Stimulated activated naive CD8-positive, alpha-beta T cell treated with anti-CD3 and anti-CD28 coated beads, Interleukin-15, amount 100 ng/mL, for 72 hours (primary cell): ENCODE measurements around the gene CD34.
"Not testable (repeated sequence)": the region's sequence is repeated elsewhere in the genome, so short reads cannot be mapped to it uniquely, and the experiment has no call there.

Source experiments
- ATAC-seq: fragments of 150-1000 bp; cut with Tn5 transposase; 2 replicates; pipeline ENCODE4 v1.10.0; 2021; ENCODE audit warnings: mild to moderate bottlenecking, moderate library complexity
- DNase-seq, 2 donors: peaks; one replicate each; pipeline ENCODE4 v3.0.0; 2021 to 2022
- H3K27ac Mint-ChIP-seq, 2 donors: one replicate each; pipeline ENCODE4 v1.8.0; 2022; ENCODE audit warnings: mild to moderate bottlenecking in 2 of 2, mixed read lengths in 2 of 2, moderate library complexity in 2 of 2
- H3K27me3 Mint-ChIP-seq: one replicate; pipeline ENCODE4 v1.8.0; 2022; ENCODE audit warnings: mixed read lengths
- H3K4me1 Mint-ChIP-seq: one replicate; pipeline ENCODE4 v1.8.0; 2022; ENCODE audit warnings: mild to moderate bottlenecking, mixed read lengths
- H3K4me3 Mint-ChIP-seq, 2 donors: one replicate each; pipeline ENCODE4 v1.8.0; 2022; ENCODE audit warnings: mild to moderate bottlenecking in 2 of 2, mixed read lengths in 2 of 2, moderate library complexity in 1 of 2
- H3K9me3 Mint-ChIP-seq, 2 donors: one replicate each; pipeline ENCODE4 v1.8.0; 2022; ENCODE audit warnings: mixed read lengths in 2 of 2

CD34 gene

DNA sequence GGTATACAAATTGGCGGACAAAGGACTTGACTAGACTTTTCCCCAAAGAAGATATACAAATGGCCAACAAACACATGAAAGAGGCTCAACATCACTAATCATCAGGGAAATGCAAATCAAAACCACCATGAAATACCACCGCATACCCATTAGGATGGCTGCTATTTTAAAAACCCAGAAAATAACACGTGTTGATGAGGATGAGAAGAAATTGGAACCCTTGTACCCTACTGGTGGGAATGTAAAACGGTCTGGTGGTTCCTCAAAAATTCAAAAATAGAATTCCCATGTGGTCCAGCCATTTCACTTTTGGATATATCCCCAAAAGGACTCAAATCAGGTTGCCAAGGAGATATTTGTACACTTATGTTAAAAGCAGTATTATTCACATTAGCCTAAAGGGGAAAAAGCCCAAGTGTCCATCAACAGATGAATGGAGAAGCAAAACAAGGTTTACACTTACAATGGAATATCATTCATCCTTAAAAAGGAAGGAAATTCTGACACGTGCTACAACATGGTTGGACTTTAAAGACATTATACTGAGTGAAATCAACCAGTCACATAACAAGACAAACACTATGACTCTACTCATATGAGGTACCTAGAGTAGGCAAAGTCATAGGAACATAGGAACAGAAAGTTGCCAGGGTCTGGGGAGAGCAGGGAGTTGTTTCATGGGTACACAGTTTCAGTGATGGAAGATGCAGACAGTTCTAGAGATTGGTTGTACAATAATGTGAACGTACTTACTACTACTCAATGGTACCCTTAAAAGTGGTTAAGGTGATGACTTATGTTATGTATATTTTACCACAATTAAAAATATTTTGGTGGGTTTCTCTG, 17.0 kb downstream of the CD34 start:
- ATAC-seq: no peak
- no peaks in the 10 kb centered on the region for H3K9me3 Mint-ChIP-seq
- no peak overlapping the region for H3K4me3 Mint-ChIP-seq
- no peaks in the 10 kb centered on the region for H3K4me1 Mint-ChIP-seq
- no peak overlapping the region for H3K27ac Mint-ChIP-seq
- H3K27me3 Mint-ChIP-seq: no peaks in the 10 kb centered on the region
- DNase-seq: no peak

DNA sequence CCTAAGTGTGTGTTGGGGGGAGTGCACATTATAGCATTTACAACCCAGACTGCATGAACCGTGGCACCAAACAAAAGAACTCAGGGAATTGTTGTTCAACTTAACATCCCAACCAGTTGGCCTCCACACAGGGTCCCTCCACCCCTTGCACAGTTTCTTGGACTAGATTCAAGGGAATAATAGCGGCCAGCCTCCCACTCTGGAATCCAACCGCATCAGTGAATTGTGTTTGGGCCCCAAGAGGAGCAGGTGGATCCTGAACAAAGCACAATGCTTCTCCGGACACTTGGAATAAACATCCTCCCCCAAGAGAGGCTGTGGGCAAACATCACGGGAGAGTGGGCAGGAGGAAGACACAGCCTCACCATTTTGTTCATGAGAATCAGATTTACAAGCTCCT, 18.2 kb downstream of the CD34 start:
- Mint-ChIP-seq H3K27ac (no peak overlapping the region), H3K9me3 (no peaks in the 10 kb centered on the region), H3K4me3 (no peak overlapping the region), H3K4me1 (no peaks in the 10 kb centered on the region), H3K27me3 (peaks cover 7% of the 10 kb centered on the region)
- ATAC-seq (no peak), DNase-seq (no peak)

DNA sequence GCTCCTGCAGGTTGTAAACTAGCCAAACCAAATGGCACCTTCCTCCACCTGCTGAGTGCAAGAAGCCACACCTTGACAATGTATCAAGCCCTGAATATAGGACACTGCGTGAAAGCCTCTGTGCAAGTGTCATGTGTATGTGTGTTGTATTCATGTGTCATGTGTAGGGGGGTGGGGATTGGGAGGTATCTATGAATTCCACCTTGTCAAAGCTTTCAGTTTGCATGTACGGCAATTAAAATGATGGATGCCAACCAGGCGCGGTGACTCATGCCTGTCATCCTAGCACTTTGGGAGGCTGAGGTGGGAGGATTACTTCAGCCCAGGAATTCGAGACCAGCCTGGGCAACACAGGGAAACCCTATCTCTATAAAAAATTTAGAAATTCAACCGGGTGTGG, 19.8 kb downstream of the CD34 start:
- DNase-seq (no peak), ATAC-seq (no peak)
- H3K27ac Mint-ChIP-seq: no peak overlapping the region
- no peak overlapping the region for H3K4me3 Mint-ChIP-seq
- H3K4me1 Mint-ChIP-seq: peaks cover 8% of the 10 kb centered on the region
- no peaks in the 10 kb centered on the region for H3K9me3 Mint-ChIP-seq
- H3K27me3 Mint-ChIP-seq: peaks cover 19% of the 10 kb centered on the region

DNA sequence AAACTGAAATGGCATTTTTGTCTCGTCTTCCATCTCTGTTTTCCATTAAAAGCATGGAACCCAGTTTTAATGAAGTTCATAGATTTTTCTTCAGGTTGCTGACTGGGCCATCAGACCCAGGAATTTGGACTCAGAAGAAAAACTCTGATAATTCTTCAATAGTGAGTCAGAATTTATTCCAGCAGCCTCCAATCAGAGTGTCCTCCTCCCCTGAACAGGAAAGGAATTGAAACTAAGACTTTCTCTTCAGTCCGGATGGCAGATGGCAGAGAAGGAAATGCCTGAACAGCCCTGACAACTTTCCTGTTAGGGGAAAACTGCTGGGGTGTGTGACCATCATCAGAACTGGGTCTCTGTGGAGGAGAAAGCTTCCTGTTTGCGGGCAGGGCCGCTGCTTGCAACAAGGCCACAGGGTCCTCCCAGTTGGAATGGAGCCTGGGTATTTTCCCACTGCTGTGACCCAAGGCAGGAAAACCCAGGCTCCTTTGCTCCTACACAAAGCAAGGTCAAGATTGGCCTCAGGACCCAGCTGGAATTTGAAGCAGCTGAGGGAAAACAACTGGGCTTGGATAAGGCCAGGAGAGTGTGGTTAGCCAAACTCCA, 20.7 kb downstream of the CD34 start:
- Mint-ChIP-seq H3K27me3 (peaks cover 19% of the 10 kb centered on the region), H3K9me3 (no peaks in the 10 kb centered on the region), H3K4me3 (no peak overlapping the region), H3K4me1 (peaks cover 9% of the 10 kb centered on the region), H3K27ac (no peak overlapping the region)
- ATAC-seq: no peak
- no peak for DNase-seq

DNA sequence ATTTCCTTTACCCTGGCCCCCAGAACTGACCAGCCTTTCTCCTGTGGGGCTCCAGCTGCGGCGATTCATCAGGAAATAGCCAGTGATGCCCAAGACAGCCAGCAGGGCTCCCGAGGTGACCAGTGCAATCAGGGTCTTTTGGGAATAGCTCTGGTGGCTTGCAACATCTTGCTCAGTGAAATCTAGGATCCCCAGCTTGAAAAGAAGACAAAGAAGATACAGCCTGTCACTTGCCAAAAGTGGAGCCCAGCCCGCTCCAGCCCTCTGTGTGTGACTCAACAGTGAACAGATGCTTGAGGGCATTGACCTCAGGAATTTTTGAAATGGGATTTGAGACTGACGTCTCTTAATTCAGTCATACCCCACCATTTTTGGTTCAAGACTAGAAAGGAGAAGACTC, 22.3 kb downstream of the CD34 start:
- ATAC-seq: no peak
- no peak for DNase-seq
- Mint-ChIP-seq H3K4me1 (peaks cover 25% of the 10 kb centered on the region), H3K9me3 (no peaks in the 10 kb centered on the region), H3K27me3 (peaks cover 19% of the 10 kb centered on the region), H3K4me3 (no peak overlapping the region), H3K27ac (no peak overlapping the region)

DNA sequence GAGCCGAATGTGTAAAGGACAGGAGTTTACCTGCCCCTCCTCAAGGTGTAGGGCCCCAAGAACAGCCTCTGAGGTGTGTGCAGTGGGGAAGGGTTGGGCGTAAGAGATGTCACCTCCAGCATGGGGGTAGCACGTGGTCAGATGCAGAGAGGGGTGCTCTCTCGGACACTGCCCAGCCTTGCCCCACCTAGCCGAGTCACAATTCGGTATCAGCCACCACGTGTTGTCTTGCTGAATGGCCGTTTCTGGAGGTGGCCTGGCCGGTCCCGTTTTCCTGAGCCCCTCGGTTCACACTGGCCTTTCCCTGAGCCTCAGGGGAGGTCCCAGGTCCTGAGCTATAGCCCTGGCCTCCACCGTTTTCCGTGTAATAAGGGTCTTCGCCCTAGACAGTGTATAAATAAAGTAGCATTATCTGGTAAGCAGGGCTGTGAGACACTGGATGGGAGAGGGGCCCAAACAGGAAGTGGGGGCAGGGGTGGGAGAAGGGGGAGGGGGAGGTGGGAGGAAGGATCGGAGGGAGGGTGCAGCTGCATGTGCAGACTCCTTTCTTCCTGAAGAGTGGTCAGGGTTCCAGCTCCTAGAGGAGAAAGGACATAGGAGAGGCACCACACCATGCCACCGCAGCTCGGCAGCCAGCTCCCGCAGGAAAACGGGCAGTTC, 23.3 kb downstream of the CD34 start:
- H3K9me3 Mint-ChIP-seq: no peaks in the 10 kb centered on the region
- peaks cover 19% of the 10 kb centered on the region for H3K27me3 Mint-ChIP-seq
- no peak overlapping the region for H3K4me3 Mint-ChIP-seq
- no peak overlapping the region for H3K27ac Mint-ChIP-seq
- no peak for ATAC-seq
- DNase-seq: no peak
- H3K4me1 Mint-ChIP-seq: peaks cover 35% of the 10 kb centered on the region

DNA sequence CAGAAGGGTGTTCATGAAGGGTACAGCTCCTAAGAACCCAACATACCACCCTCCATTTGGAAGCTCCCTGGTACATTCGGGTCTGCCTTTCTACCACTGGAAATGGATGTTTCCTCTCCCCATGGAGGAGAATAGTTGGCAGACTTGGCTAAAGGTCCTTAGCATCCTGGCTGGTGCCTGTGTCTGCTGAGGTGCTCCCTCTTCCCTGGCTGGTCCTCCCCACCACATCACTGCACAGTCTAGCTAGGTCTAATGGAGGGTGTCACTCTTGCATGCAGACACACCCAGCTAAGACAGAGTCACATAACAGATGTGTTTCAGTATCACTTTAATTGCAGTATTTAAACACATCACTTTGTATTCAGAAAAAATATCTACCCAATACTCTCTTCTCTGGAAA, 24.7 kb downstream of the CD34 start:
- no peaks in the 10 kb centered on the region for H3K9me3 Mint-ChIP-seq
- H3K27me3 Mint-ChIP-seq: peaks cover 19% of the 10 kb centered on the region
- H3K27ac Mint-ChIP-seq: no peak overlapping the region
- DNase-seq (no peak), ATAC-seq (no peak)
- H3K4me3 Mint-ChIP-seq: no peak overlapping the region
- H3K4me1 Mint-ChIP-seq: peaks cover 44% of the 10 kb centered on the region

DNA sequence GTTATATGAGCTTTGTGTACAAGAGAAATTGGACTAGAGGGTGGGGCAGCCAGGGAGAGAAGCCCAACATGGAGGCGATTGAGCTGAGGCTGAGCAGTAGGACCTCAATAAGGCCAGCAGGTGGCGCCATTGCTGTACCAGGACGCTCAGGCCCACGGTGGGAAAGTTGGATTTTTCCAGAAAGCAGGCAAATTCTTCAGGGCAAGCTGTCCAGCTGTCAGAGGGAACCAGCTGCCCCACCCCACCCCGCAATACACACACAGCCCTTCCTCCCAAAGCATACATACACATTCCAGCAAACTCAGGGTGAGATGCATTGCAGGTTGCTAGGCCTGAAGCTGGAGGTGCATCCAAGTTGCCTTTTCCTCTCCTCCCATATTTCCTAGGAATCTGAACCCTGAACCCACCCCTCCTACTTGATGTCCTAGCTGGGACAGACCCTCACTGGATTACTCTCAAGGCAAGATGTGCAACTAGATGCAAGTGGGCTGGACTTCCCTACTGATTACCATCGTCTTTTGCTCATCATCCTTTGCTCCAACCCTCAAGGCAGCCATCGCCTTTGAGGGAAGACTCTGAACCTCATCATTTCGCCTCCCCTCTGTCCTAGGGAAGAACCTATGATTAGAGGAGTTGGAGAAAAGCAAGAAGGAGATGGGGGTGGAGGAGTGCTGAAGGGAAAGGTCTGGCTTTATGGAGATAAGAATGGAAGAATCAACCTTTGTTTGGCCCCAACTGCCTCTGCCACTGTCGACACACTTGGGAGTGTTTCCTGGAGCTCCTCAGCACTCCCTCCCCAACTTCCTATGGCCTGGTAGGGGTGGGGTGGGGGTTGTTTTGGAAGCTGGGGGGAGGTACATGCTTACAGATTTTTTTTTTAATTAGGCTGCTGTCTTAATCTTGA, 25.5 kb downstream of the CD34 start:
- Mint-ChIP-seq H3K27me3 (peaks cover 19% of the 10 kb centered on the region), H3K4me1 (peaks cover 44% of the 10 kb centered on the region), H3K9me3 (no peaks in the 10 kb centered on the region), H3K27ac (peak overlapping the region; percentile 57 to 61), H3K4me3 (no peak overlapping the region)
- ATAC-seq (peak; percentile 75), DNase-seq (peak; percentile 68 to 73)

DNA sequence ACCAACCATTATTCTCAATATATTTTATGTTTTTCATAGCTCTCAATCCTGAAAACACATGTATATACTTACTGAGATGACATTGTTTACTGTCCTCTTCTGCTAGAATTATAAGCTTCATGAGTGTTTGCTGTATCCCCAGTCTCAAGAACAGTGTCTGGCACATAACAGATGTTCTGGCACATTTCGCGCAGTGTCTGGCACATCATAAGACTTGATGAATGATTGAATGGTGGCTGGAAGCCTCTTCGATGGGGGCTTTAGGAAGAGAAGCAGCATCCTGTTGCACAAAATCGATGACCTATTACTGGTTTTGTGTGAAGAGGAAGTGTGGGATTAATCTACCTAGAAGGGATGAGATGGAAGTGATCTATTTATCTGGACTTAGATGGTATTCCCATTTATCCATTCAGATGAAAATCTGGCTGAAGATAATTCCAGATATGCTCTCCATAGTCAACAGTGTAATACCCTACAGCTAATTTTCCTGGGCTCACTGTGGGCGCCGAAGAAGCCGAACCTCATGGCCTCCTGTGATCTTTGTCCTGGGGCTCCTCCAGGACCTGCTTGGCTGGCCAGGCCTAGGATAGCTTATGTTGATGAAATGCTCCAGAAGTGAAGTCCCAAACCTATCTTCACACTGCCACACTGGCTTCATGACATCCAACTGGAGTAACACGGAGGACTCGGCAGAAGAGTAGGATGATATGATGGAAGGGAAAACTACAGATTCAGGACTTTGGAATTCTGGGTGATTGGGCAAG, 26.5 kb downstream of the CD34 start:
- H3K4me3 Mint-ChIP-seq: peak overlapping the region; percentile 82 to 90
- H3K27ac Mint-ChIP-seq: peak overlapping the region; percentile 92 to 93
- peaks cover 46% of the 10 kb centered on the region for H3K4me1 Mint-ChIP-seq
- no peaks in the 10 kb centered on the region for H3K9me3 Mint-ChIP-seq
- peaks cover 19% of the 10 kb centered on the region for H3K27me3 Mint-ChIP-seq
- DNase-seq (no peak), ATAC-seq (no peak)

DNA sequence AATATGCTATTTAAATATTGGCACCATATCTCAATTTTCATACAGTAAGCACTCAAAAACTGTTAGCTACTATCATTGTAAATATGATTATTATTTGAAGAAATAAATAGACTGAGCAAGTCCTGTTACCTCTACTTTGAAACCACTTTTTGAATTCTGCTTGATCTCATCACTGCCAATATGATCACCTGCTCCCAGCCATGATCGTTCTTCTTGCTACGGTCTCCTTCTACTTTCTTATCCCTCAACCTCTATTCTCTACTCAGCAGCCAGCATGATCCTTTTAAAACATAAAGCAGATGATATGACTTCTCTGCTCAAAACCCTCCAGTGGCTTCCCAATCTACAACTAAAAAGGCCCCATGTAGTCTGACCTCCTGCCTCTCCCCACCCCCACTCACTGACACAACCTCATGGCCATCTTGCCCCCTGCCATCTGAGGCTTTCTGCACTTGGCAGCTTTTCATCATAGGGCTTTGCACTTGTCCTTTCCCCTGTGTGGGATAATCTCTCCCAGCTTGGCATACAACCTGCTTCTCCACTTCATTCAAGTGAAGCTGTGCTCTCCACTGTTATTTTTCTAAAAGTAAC, 27.2 kb downstream of the CD34 start:
- Mint-ChIP-seq H3K27me3 (peaks cover 17% of the 10 kb centered on the region), H3K9me3 (no peaks in the 10 kb centered on the region), H3K27ac (peak overlapping the region; percentile 92 to 93), H3K4me1 (peaks cover 53% of the 10 kb centered on the region), H3K4me3 (peak overlapping the region; percentile 82 to 90)
- DNase-seq (no peak), ATAC-seq (peak; percentile 17)

DNA sequence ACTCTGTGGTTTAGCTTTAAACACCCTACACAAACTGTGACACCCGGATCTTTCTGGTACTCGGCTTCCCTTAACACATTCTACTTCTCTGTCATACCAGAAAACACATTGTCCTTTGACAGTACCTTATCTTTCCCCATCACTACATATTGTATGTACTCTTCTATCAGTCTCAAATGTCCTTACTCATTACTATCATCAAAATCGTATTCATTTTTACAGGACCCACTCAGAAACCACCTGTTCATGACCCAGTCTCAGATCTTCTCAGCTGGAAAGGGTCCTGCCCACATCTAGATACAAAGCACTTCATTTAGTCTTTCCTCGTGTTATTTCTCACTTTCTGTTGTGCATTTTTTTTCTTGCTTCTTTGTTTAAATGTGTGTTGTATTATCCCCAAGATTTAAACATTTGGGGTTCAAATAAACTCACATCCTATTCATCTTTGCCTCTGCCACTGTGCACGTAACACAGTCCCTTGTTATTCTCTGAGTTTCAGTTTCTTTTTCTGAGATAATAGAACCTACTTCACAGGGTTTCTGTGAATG, 27.7 kb downstream of the CD34 start:
- Mint-ChIP-seq H3K4me3 (peak overlapping the region; percentile 82 to 90), H3K27ac (peak overlapping the region; percentile 89 to 93), H3K9me3 (no peaks in the 10 kb centered on the region), H3K27me3 (peaks cover 12% of the 10 kb centered on the region), H3K4me1 (peaks cover 57% of the 10 kb centered on the region)
- no peak for DNase-seq
- peak; percentile 71 for ATAC-seq

DNA sequence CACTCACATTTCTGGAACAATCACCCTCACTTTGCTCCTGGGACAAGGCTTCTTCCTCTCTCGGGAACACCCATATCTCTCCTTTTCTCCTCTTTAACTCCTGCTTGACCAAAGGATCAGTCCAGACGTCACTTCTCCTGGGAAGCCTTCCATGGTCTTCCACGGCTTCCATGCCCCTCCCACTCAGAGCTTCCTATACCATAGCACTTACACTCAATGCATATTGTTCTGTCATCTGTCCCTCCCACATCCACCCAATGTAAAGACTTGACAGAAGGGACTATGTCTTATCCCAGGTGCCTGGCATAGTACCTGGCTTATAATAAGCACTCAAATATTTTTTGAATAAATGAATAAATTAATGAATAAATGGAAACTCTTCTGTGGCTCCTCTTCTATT, 28.2 kb downstream of the CD34 start:
- Mint-ChIP-seq H3K4me1 (peaks cover 57% of the 10 kb centered on the region), H3K27ac (peak overlapping the region in 1 of 2 donors; percentile 93), H3K4me3 (peak overlapping the region; percentile 82 to 90), H3K9me3 (no peaks in the 10 kb centered on the region), H3K27me3 (peaks cover 12% of the 10 kb centered on the region)
- no peak for DNase-seq
- peak; percentile 4 for ATAC-seq

DNA sequence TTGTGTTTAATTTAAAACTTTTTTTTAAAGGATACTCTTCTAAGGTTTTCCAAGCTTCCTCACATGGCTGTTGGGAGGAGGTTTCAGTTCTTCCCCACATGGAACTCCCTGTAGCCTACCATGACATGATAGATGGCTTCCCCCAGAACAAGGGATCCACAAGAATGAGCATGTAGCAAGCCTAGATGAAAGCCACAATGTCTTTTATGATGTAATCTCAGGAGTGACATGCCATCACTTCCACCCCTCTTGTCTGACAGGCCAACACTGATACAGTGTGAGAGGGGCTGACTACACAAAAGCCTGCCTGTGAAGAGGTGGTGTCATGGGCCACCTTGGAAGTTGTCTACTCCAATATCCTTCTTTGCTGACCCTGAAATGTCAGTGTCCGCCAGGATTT, 32.0 kb downstream of the CD34 start:
- Mint-ChIP-seq H3K4me1 (peaks cover 52% of the 10 kb centered on the region), H3K9me3 (no peaks in the 10 kb centered on the region)
- peak; percentile 73 for ATAC-seq

DNA sequence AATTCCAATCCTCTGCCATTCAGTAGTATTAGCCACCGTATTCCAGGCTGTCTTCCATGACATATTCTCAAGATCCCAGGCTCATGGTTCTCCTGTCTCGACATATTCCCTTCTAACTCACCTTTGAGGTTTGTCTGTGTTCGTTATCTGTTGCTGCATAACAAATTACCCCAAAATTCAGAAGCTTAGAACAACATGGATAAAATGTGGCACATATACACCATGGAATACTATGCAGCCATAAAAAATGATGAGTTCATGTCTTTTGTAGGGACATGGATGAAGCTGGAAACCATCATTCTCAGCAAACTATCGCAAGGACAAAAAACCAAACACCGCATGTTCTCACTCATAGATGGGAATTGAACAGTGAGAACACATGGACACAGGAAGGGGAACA, 33.0 kb downstream of the CD34 start:
- not testable (repeated sequence) for H3K4me3 Mint-ChIP-seq, H3K9me3 Mint-ChIP-seq, H3K27me3 Mint-ChIP-seq, ATAC-seq, H3K27ac Mint-ChIP-seq, DNase-seq
- peaks cover 52% of the 10 kb centered on the region for H3K4me1 Mint-ChIP-seq

More for the DNA sequence above, 32.0 kb downstream of the CD34 start:
- Mint-ChIP-seq H3K4me3 (no peak overlapping the region), H3K27ac (no peak overlapping the region), H3K27me3 (no peaks in the 10 kb centered on the region)
- no peak for DNase-seq
